GM19240 (cell line): ENCODE measurements around the gene RNF125.
A peak's percentile ranks its signal among the peaks of the same experiment; 100 is the strongest.
"Not testable (repeated sequence)": the region's sequence is repeated elsewhere in the genome, so short reads cannot be mapped to it uniquely, and the experiment has no call there.

Experiments used
- DNase-seq: peaks from one replicate; pipeline ENCODE4 v3.0.0; 2011; ENCODE audit warnings: low spot score; ENCODE audit not compliant: insufficient read length

RNF125 gene

GRCh38 chr18:32018331-32019250 lies at the start of gene RNF125:
Gene RNF125, plus strand, starts transcription at chr18:32018825. Its CDS starts 39 bp downstream, at chr18:32018864.
- peak; percentile 79 for DNase-seq

GRCh38 chr18:31970617-31971016 lies 48.0 kb upstream of the RNF125 start:
- no peak for DNase-seq

GRCh38 chr18:31973929-31974546 lies 44.6 kb upstream of the RNF125 start:
- DNase-seq: no peak

GRCh38 chr18:31976242-31976641 lies 42.4 kb upstream of the RNF125 start:
- DNase-seq: no peak

- DNase-seq: no peak
These were observed 41.3 kb upstream of the RNF125 start for GRCh38 chr18:31977270-31977872.

GRCh38 chr18:31978616-31979015 lies 40.0 kb upstream of the RNF125 start:
- DNase-seq: no peak

GRCh38 chr18:31979714-31980113 lies 38.9 kb upstream of the RNF125 start:
- DNase-seq: no peak

GRCh38 chr18:31980863-31981262 lies 37.8 kb upstream of the RNF125 start:
- DNase-seq: no peak

- no peak for DNase-seq
These were observed 35.6 kb upstream of the RNF125 start for GRCh38 chr18:31983020-31983419.

GRCh38 chr18:31983976-31984375 lies 34.6 kb upstream of the RNF125 start:
- DNase-seq: no peak

- peak; percentile 8 for DNase-seq
These were observed 27.8 kb upstream of the RNF125 start for GRCh38 chr18:31990823-31991222.

GRCh38 chr18:31996007-31996406 lies 22.6 kb upstream of the RNF125 start:
- DNase-seq: no peak

GRCh38 chr18:31998880-31999412 lies 19.7 kb upstream of the RNF125 start:
- DNase-seq: no peak

- DNase-seq: not testable (repeated sequence)
These were observed 17.5 kb upstream of the RNF125 start for GRCh38 chr18:32001141-32001540.

GRCh38 chr18:32003822-32004221 lies 14.8 kb upstream of the RNF125 start:
- DNase-seq: not testable (repeated sequence)

- no peak for DNase-seq
These were observed 8.4 kb upstream of the RNF125 start for GRCh38 chr18:32010124-32010721.

- no peak for DNase-seq
These were observed 7.4 kb upstream of the RNF125 start for GRCh38 chr18:32011193-32011592.

- DNase-seq: peak; percentile 13
These were observed 775 bp downstream of the RNF125 start for GRCh38 chr18:32019251-32019948.

GRCh38 chr18:32019949-32020625 lies 1.5 kb downstream of the RNF125 start:
- not testable (repeated sequence) for DNase-seq
